Esophagus squamous epithelium (tissue), 5 donors: Measurements from ENCODE around the gene PLEKHH1. TPM values are rescaled to one million over a fixed set of nuclear protein-coding genes. Genes with fewer than 3 reads are reported as not detected.

ENCODE experiments used
- DNase-seq: peaks from one replicate; lab custom pipeline; 2025; lab: John Stamatoyannopoulos, UW
- H3K27ac ChIP-seq, 4 donors: fragments of 200-600 bp; sonication (generic); one replicate each; pipeline ENCODE4 v1.5.1; 2016 to 2019; ENCODE audit warnings: mild to moderate bottlenecking in 1 of 4
- H3K27me3 ChIP-seq, 4 donors: fragments of 200-600 bp; sonication (generic); 1 replicate in 3 of 4; 2 replicates in 1 of 4; pipeline versions ENCODE4 v1.5.1 to v1.6.0; 2017 to 2021; ENCODE audit warnings: antibody characterized with exemption in 1 of 4
- H3K36me3 ChIP-seq, 3 donors: fragments of 200-600 bp; sonication (generic); one replicate each; pipeline ENCODE4 v1.5.1; 2016 to 2019
- H3K4me1 ChIP-seq, 3 donors: fragments of 200-600 bp; sonication (generic); one replicate each; pipeline ENCODE4 v1.5.1; 2017 to 2019
- H3K4me3 ChIP-seq, 4 donors: fragments of 200-600 bp; sonication (generic); 1 replicate in 3 of 4; 2 replicates in 1 of 4; pipeline ENCODE4 v1.5.1; 2016 to 2019; ENCODE audit warnings: mild to moderate bottlenecking in 2 of 4, moderate library complexity in 1 of 4
- H3K9me3 ChIP-seq, 3 donors: fragments of 200-600 bp; sonication (generic); one replicate each; pipeline ENCODE4 v1.5.1; 2016 to 2019
- CTCF ChIP-seq, 6 experiments: fragments of 450-650 bp in 4 of 6; fragments of 200-600 bp in 2 of 6; sonication (generic) in 2 of 6; IDR thresholded peaks; one replicate each; pipeline ENCODE4 v1.5.1; 2016 to 2019; ENCODE audit warnings: antibody characterized with exemption in 6 of 6, mild to moderate bottlenecking in 4 of 6, moderate library complexity in 4 of 6
- POLR2A ChIP-seq, 4 donors: fragments of 450-650 bp; IDR thresholded peaks; one replicate each; pipeline ENCODE4 v1.6.1; 2017; ENCODE audit warnings: antibody characterized with exemption in 4 of 4, mild to moderate bottlenecking in 4 of 4, moderate library complexity in 3 of 4
- WGBS, 2 donors: methylation state at CpG; one replicate each; pipeline ENCODE4 v1.1.5; 2018; 5-methylcytosine and 5-hydroxymethylcytosine counted together
- intact Hi-C: fragments of 100-400 bp; cut with DNase I; formaldehyde crosslinking; loops from one replicate; pipeline ENCODE4 v1.15.0; 2022
- total RNA-seq, 4 donors: library from RNA; depleted of rRNA; stranded (reverse); fragments of >200 nt; gene quantifications; one replicate each; pipeline ENCODE4 v1.1.0, GENCODE V29; 2016
- donor health status: DM: yes; HTN: yes; CAD: no.

The PLEKHH1 gene
- total RNA-seq, 4 donors from 2014 or later: 4.1 to 7.9 (median 5.7) TPM

GRCh38 chr14:67513631-67514108 lies 19.4 kb upstream of the PLEKHH1 start:
- Histone ChIP-seq H3K27ac (peak overlapping the region in 2 of 4 donors; percentile 11 to 80), H3K9me3 (no peaks in the 10 kb centered on the region), H3K27me3 (peaks cover 0 to 30% (median 0%) of the 10 kb centered on the region in 4 donors), H3K36me3 (no peaks in the 10 kb centered on the region), H3K4me3 (peak overlapping the region in 1 of 4 donors; percentile 97), H3K4me1 (peaks cover 10 to 27% (median 10%) of the 10 kb centered on the region in 3 donors)
- no peak for TF ChIP-seq POLR2A (IDR thresholded peaks at IDR 0.05)
- no peak for TF ChIP-seq CTCF (IDR thresholded peaks at IDR 0.05)
- DNase-seq: no peak
- WGBS, 2 donors: no CpG with 5 or more reads among the region's 1 CpG
- intact Hi-C loops: no loop called here

GRCh38 chr14:67514203-67514607 lies 18.9 kb upstream of the PLEKHH1 start:
- peaks cover 10 to 27% (median 10%) of the 10 kb centered on the region in 3 donors for H3K4me1 ChIP-seq
- H3K27me3 ChIP-seq: peaks cover 0 to 35% (median 0%) of the 10 kb centered on the region in 4 donors
- no peaks in the 10 kb centered on the region for H3K9me3 ChIP-seq
- no peaks in the 10 kb centered on the region for H3K36me3 ChIP-seq
- WGBS, 2 donors: 11 to 45% methylated on average over 4 to 5 of the region's 9 CpGs
- intact Hi-C loops: no loop called here
- DNase-seq: no peak
- TF ChIP-seq CTCF (IDR thresholded peaks at IDR 0.05) (no peak), POLR2A (IDR thresholded peaks at IDR 0.05) (no peak)
- peak overlapping the region in 3 of 4 donors; percentile 21 to 80 (median 78) for H3K27ac ChIP-seq
- H3K4me3 ChIP-seq: peak overlapping the region; percentile 59 to 99 (median 94)

GRCh38 chr14:67514650-67515385 lies 18.3 kb upstream of the PLEKHH1 start:
- Histone ChIP-seq H3K27me3 (peaks cover 0 to 41% (median 0%) of the 10 kb centered on the region in 4 donors), H3K27ac (peak overlapping the region; percentile 21 to 80 (median 67)), H3K9me3 (no peaks in the 10 kb centered on the region), H3K4me1 (peaks cover 10 to 27% (median 10%) of the 10 kb centered on the region in 3 donors), H3K36me3 (no peaks in the 10 kb centered on the region), H3K4me3 (peak overlapping the region; percentile 59 to 99 (median 94))
- intact Hi-C loops: no loop called here
- 0 to 2% methylated on average over 8 to 9 of the region's 75 CpGs for WGBS, 2 donors
- no peak for TF ChIP-seq POLR2A (IDR thresholded peaks at IDR 0.05)
- no peak for TF ChIP-seq CTCF (IDR thresholded peaks at IDR 0.05)
- no peak for DNase-seq

- Histone ChIP-seq H3K27ac (peak overlapping the region in 2 of 4 donors; percentile 56 to 78), H3K9me3 (no peaks in the 10 kb centered on the region), H3K4me1 (peaks cover 10 to 27% (median 10%) of the 10 kb centered on the region in 3 donors), H3K27me3 (peaks cover 0 to 48% (median 0%) of the 10 kb centered on the region in 4 donors), H3K4me3 (peak overlapping the region; percentile 59 to 99 (median 94)), H3K36me3 (no peaks in the 10 kb centered on the region)
- intact Hi-C loops: no loop called here
- TF ChIP-seq POLR2A (IDR thresholded peaks at IDR 0.05) (no peak), CTCF (IDR thresholded peaks at IDR 0.05) (no peak)
- 40 to 45% methylated on average over 2 to 4 of the region's 45 CpGs for WGBS, 2 donors
- no peak for DNase-seq
Observed at GRCh38 chr14:67515386-67516079, 17.6 kb upstream of the PLEKHH1 start.
